HepG2 (cell line): Measurements from ENCODE around the gene BATF2. TPM values are rescaled to one million over a fixed set of nuclear protein-coding genes. Genes with fewer than 3 reads are reported as not detected.

Experiments
- ELF3 ChIP-seq: IDR thresholded peaks from 2 replicates; pipeline ENCODE4 v1.6.1; 2016; ENCODE audit warnings: missing genetic modification reagents, missing compliant biosample characterization
- ELF4 ChIP-seq: sonication (generic); formaldehyde crosslinking; IDR thresholded peaks from 2 replicates; pipeline ENCODE4 v1.5.0; 2020; ENCODE audit warnings: missing genetic modification reagents, mild to moderate bottlenecking, moderate library complexity, borderline replicate concordance
- FLYWCH1 ChIP-seq: sonication (generic); formaldehyde crosslinking; IDR thresholded peaks from 2 replicates; pipeline ENCODE4 v1.8.1; 2023; ENCODE audit warnings: mild to moderate bottlenecking, missing genetic modification reagents
- FOSL1 ChIP-seq: sonication (generic); formaldehyde crosslinking; IDR thresholded peaks from 2 replicates; pipeline ENCODE4 v1.9.0; 2021; ENCODE audit warnings: missing genetic modification reagents, borderline replicate concordance
- NCOR1 ChIP-seq: fragments of 200-600 bp; sonication (generic); IDR thresholded peaks from 2 replicates; pipeline ENCODE4 v1.7.0; 2017; ENCODE audit warnings: antibody characterized with exemption, low read length, borderline replicate concordance
- TEAD2 ChIP-seq: sonication (generic); formaldehyde crosslinking; IDR thresholded peaks from 2 replicates; pipeline ENCODE4 v1.9.0; 2021; ENCODE audit warnings: missing genetic modification reagents
- TEAD3 ChIP-seq: optimal IDR thresholded peaks from 2 replicates; pipeline ENCODE3; 2016; ENCODE audit warnings: borderline replicate concordance
- ZNF10 ChIP-seq: sonication (generic); formaldehyde crosslinking; IDR thresholded peaks from 2 replicates; pipeline ENCODE4 v1.4.0; 2020; ENCODE audit warnings: mild to moderate bottlenecking, low read depth, missing genetic modification reagents, borderline replicate concordance
- ZNF230 ChIP-seq: sonication (generic); formaldehyde crosslinking; IDR thresholded peaks from 2 replicates; pipeline ENCODE4 v1.4.0; 2020; ENCODE audit warnings: mild to moderate bottlenecking, missing genetic modification reagents
- ZNF333 ChIP-seq: sonication (generic); formaldehyde crosslinking; IDR thresholded peaks from 2 replicates; pipeline ENCODE4 v1.4.0; 2020; ENCODE audit warnings: mild to moderate bottlenecking, missing genetic modification reagents, borderline replicate concordance
- ZNF335 ChIP-seq: sonication (generic); formaldehyde crosslinking; IDR thresholded peaks from 2 replicates; pipeline ENCODE4 v1.4.0; 2020; ENCODE audit warnings: missing genetic modification reagents
- ZNF432 ChIP-seq: sonication (generic); formaldehyde crosslinking; IDR thresholded peaks from 2 replicates; pipeline ENCODE4 v1.5.0; 2020; ENCODE audit warnings: missing genetic modification reagents, mild to moderate bottlenecking, borderline replicate concordance
- ZNF883 ChIP-seq: sonication (generic); formaldehyde crosslinking; IDR thresholded peaks from 2 replicates; pipeline ENCODE4 v1.5.1; 2020; ENCODE audit warnings: mild to moderate bottlenecking, missing genetic modification reagents; ENCODE audit errors: not compliant biosample characterization
- polyA plus RNA-seq, 8 experiments: library from polyadenylated mRNA; depleted of rRNA in 3 of 8; stranded (reverse) in 7 of 8; unstranded in 1 of 8; fragments of >200 nt; fragmentation: Illumina TruSeq in 4 of 8; extraction: Trizol in 4 of 8; gene quantifications; 2 replicates each; pipeline versions ENCODE4 v1.2.1 to v1.2.3, GENCODE V29; 2011 to 2016; ENCODE audit warnings: low read depth in 4 of 8, missing spikeins in 1 of 8, mixed read lengths in 1 of 8; ENCODE audit not compliant: insufficient read depth in 1 of 8
- total RNA-seq, 5 experiments: library from RNA; depleted of rRNA; stranded (reverse); fragments of >200 nt; fragmentation: Illumina TruSeq; extraction: Trizol; gene quantifications; 2 replicates each; pipeline ENCODE4 v1.2.3, GENCODE V29; 2016; ENCODE audit warnings: low read depth in 1 of 5
- TF ChIP-seq, protein P1 (sequence below): sonication (generic); formaldehyde crosslinking; IDR thresholded peaks from 2 replicates; pipeline ENCODE4 v1.5.0; 2020; ENCODE audit warnings: missing genetic modification reagents
- TF ChIP-seq, protein P2 (sequence below): sonication (generic); formaldehyde crosslinking; IDR thresholded peaks from 2 replicates; pipeline ENCODE4 v1.5.1; 2020; ENCODE audit warnings: missing genetic modification reagents, mild to moderate bottlenecking, borderline replicate concordance
- TF ChIP-seq, protein P3 (sequence below): sonication (generic); formaldehyde crosslinking; IDR thresholded peaks from 2 replicates; pipeline ENCODE4 v1.8.0; 2022; ENCODE audit warnings: missing genetic modification reagents, mild to moderate bottlenecking, moderate library complexity, borderline replicate concordance
- TF ChIP-seq, protein P4 (sequence below): sonication (generic); formaldehyde crosslinking; IDR thresholded peaks from 2 replicates; pipeline ENCODE4 v1.8.0; 2022; ENCODE audit warnings: missing genetic modification reagents, low read depth, mild to moderate bottlenecking, borderline replicate concordance
- TF ChIP-seq, protein P5 (sequence below): sonication (generic); formaldehyde crosslinking; IDR thresholded peaks from 2 replicates; pipeline ENCODE4 v1.5.1; 2020; ENCODE audit warnings: missing genetic modification reagents, mild to moderate bottlenecking, borderline replicate concordance

Gene BATF2
- total and polyA plus RNA-seq, 2 of the 13 experiments (the other 11 are each of a cell fraction or from before 2014, with no cell fraction given): 2.8 to 3.9 TPM

DNA sequence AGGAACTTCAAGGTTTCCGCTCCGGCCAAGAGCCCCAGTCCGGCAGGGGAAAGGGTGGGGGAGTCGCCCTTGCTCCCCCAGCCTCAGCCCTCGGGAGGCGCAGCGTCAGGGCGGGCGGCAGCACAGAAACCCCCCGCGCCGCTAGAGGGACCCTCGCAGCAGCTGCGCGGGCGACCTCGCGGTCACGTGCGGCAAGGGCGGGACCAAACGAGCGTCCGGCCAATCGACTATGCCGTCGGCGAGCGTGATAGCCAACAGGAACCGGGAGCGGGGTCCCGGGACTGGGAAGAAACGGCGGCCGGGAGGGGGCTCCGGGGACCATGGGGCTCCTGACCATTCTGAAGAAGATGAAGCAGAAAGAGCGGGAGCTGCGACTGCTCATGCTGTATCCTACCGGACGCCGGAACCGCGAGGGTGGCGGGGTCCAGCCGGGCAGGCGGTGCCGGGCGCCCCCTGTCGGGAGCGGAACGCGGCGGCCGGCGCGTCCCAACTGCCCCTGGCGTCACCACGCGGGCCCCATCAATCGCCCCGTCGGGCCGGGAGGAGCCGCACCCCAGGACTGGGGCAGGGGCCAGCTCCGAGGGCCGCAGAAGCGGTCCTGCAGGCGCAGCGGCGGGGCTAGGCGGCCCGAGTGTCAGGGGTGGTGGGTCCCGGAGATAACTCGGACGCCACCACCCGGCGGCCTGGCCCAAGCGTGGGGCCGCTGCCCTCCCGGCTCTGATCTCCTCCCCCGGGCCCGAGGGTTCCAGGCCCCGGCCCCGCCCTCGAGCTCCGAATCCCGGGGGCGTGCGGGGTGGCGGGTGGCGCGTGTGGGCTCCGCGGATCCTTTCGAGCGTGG, 17.3 kb upstream of the BATF2 start, which contains the start of gene ARL2 (continued):
- TF ChIP-seq, protein P1, sequence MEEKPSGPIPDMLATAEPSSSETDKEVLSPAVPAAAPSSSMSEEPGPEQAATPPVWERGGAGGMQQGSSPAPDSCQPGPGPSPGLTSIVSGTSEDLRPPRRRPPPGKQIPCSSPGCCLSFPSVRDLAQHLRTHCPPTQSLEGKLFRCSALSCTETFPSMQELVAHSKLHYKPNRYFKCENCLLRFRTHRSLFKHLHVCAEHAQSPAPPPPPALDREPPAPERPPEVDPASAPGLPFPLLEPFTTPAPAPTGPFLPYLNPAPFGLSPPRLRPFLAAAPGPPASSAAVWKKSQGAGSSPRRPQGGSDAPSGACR (CRISPR knock-in tag): peak; percentile 56; the same call in 1 of the 2 replicates
- TF ChIP-seq ZNF883 (CRISPR knock-in tag) (no peak), ZNF335 (CRISPR knock-in tag) (no peak), ZNF432 (CRISPR knock-in tag) (0 out of 2 replicates have a peak, but pooled peaks have one; percentile 61), ZNF333 (CRISPR knock-in tag) (peak; percentile 3; the same call in 1 of the 2 replicates), ELF3 (CRISPR knock-in tag) (no peak; the same call in 1 of the 2 replicates), NCOR1 (no peak; the same call in 1 of the 2 replicates), TEAD2 (no peak), TEAD3 (CRISPR knock-in tag) (no peak), ZNF230 (CRISPR knock-in tag) (peak; percentile 68), FOSL1 (no peak), ELF4 (CRISPR knock-in tag) (peak; percentile 36; the same call in 1 of the 2 replicates), ZNF10 (no peak), FLYWCH1 (CRISPR knock-in tag) (no peak)
- TF ChIP-seq, protein P2, sequence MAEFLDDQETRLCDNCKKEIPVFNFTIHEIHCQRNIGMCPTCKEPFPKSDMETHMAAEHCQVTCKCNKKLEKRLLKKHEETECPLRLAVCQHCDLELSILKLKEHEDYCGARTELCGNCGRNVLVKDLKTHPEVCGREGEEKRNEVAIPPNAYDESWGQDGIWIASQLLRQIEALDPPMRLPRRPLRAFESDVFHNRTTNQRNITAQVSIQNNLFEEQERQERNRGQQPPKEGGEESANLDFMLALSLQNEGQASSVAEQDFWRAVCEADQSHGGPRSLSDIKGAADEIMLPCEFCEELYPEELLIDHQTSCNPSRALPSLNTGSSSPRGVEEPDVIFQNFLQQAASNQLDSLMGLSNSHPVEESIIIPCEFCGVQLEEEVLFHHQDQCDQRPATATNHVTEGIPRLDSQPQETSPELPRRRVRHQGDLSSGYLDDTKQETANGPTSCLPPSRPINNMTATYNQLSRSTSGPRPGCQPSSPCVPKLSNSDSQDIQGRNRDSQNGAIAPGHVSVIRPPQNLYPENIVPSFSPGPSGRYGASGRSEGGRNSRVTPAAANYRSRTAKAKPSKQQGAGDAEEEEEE (CRISPR knock-in tag): no peak
- TF ChIP-seq, protein P3, sequence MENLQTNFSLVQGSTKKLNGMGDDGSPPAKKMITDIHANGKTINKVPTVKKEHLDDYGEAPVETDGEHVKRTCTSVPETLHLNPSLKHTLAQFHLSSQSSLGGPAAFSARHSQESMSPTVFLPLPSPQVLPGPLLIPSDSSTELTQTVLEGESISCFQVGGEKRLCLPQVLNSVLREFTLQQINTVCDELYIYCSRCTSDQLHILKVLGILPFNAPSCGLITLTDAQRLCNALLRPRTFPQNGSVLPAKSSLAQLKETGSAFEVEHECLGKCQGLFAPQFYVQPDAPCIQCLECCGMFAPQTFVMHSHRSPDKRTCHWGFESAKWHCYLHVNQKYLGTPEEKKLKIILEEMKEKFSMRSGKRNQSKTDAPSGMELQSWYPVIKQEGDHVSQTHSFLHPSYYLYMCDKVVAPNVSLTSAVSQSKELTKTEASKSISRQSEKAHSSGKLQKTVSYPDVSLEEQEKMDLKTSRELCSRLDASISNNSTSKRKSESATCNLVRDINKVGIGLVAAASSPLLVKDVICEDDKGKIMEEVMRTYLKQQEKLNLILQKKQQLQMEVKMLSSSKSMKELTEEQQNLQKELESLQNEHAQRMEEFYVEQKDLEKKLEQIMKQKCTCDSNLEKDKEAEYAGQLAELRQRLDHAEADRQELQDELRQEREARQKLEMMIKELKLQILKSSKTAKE: no peak
- TF ChIP-seq, protein P4, sequence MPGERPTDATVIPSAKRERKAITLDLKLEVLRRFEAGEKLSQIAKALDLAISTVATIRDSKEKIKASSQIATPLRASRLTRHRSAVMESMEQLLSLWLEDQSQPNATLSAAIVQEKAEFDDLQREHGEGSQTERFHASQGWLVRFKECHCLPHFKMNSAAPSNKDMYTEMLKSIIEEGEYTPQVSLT (CRISPR knock-in tag): no peak
- TF ChIP-seq, protein P5, sequence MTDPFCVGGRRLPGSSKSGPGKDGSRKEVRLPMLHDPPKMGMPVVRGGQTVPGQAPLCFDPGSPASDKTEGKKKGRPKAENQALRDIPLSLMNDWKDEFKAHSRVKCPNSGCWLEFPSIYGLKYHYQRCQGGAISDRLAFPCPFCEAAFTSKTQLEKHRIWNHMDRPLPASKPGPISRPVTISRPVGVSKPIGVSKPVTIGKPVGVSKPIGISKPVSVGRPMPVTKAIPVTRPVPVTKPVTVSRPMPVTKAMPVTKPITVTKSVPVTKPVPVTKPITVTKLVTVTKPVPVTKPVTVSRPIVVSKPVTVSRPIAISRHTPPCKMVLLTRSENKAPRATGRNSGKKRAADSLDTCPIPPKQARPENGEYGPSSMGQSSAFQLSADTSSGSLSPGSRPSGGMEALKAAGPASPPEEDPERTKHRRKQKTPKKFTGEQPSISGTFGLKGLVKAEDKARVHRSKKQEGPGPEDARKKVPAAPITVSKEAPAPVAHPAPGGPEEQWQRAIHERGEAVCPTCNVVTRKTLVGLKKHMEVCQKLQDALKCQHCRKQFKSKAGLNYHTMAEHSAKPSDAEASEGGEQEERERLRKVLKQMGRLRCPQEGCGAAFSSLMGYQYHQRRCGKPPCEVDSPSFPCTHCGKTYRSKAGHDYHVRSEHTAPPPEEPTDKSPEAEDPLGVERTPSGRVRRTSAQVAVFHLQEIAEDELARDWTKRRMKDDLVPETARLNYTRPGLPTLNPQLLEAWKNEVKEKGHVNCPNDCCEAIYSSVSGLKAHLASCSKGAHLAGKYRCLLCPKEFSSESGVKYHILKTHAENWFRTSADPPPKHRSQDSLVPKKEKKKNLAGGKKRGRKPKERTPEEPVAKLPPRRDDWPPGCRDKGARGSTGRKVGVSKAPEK: no peak
